ENCODE measurements around the gene RAX2.
"Not testable (repeated sequence)": the region's sequence is repeated elsewhere in the genome, so short reads cannot be mapped to it uniquely, and the experiment has no call there.

RAX2 gene

DNA sequence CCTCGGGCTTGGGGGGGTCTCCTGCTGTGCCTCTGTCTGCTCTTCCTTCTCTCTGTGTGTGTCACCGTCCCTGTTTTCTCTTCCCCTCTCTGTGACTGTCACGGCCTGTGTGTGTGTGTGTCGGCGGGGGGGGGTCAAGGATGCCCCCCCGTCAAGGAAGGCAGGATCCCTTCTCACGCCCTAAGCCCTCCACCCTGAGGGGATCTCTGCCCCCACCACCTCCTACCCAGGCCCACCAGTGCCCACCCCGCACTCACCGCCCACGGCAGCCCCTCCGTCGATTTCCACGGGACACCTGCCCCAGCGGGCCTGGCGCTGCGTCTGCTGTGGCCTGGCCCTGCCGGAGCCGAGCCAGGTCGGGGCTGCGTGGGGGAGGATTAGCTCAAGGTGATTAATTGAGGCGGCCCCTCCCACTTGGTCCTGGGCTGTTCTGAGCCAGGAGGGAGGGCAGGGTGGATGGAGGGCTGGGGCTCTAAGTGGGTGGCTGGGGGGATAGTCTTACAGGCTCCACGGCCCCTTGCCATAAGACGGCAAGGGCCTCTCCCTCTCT is at the start of gene RAX2:
Gene RAX2, minus strand, starts transcription at position 323 of the 550 bp plus-strand sequence. CDS start 486 bp downstream, outside the sequence.
- no peak for DNase-seq

DNA sequence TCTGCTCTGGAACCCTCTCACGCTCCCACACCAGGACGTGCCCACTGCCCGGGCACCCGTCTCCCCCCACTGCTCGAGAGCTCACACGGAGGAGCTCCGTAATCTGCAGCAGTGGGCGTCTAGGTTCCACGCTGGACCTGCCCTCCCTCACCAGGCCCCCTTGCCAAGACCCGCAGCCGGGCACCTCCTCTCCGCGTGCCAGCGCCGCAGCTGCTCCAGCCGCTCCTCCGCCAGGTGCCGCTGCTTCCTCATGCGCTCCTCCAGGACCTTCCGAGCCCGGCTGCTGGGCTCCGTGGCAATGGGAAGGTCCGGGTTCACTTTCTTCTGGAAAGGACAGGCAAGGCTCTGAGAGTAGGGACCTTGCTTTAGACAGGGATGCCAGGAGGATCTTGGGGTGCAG is 49.1 kb upstream of the RAX2 start:
- no peak for DNase-seq

DNA sequence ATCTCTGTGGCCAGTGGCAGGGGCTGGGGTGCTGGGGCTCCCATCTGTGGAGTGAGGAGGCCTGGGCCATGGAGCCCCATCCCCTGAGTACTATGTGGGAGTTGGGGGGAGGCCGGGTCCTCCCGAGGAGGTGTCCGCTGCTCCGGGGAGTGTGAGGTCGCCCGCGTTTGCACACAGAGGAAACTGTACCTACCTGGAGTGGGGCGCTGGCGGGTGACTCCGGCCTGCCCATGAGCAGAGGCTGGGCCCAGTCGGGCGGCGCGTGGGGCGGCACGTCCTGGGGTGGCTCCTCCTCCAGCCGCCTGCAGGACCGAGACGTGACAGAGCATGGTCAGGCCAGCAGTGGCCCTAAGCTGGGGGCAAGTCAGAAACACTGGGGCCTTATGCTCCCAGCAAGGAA is 48.0 kb upstream of the RAX2 start:
- no peak for DNase-seq

DNA sequence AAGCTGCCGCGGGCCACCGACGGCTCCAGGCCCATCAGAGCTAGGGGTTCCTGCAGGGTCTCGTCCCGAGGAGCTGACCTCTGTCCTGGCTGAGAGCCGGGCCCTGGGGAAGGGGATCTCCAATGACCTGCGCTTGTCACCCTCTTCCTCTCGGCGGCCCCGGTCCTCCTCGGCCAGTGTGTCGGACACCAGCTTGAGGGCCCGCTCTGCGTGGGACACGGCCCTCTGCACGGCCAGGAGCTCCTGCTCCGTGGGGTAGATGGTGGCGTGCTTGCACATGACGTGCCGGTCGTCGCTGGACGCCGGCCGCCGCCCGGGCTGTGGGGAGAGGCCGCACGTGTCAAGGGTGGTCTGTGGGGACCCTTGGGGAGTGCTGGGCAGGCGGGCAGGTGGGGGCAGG is 46.9 kb upstream of the RAX2 start:
- DNase-seq = no peak

GRCh38 chr19:3818466-3818865 is 46.4 kb upstream of the RAX2 start:
- DNase-seq = peak; percentile 62 to 66

DNA sequence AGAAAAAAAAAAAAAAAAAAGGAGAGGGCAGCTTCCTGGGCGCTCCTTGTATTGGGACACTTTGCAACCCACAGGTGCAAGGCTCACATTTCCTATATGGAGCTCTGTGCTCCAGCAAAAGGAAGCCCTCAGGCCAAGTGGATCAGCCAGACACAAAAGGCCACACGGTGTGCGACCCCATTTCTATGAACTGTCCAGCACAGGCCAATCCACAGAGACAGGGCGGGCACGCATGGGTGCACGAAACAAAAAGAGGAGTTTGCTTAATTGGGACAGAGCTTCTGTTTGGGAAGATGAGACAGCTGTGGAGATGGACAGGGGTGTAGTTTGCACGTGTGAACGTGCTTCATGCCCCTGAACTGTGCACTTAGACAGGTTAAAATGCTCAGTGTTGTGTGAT is 45.7 kb upstream of the RAX2 start:
- no peak for DNase-seq

DNA sequence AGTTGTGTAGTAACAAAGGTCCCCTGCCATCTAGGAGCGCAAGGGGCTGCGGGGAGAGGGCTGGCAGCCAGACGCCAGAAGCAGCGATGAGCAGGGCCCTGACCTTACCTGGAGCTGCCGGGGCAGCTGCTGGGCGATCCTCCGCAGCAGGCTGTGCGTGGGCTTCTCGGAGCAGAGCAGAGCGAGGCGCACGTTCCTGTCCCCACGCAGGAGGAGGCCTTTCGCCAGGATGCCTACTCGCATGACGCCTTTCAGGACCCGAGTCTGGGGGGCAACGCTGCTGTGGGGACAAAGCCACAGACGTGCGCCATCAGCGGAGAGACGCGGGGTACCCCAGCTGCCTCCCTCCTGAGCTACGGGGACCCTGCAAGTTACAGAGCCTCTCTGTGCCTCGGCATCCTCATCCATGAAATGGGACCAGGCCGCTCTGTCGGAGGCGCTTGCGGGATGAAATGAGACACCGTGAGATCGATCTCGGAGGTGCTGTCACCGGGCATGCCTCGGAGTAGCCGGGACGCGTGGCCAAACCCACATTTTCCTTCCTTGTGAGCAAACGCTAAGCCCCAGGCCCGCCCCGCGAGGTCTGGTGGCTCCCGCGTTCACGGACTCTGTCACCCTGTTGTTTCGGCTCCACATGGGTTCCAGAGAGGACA is 44.7 kb upstream of the RAX2 start:
- no peak for DNase-seq

DNA sequence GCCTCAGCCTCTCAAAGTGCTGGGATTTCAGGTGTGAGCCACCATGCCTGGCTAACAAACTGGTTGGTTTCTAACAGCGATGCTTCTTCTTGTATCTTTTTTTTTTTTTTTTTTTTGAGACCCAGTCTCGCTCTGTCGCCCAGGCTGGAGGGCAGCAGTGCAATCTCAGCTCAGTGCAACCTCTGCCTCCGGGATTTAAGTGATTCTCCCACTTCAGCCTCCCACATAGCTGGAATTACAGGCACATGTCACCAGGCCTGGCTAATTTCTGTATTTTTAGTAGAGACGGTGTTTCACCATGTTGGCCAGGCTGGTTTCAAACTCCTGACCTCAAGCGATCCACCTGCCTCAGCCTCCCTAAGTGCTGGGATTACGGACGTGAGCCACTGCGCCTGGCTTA is 44.1 kb upstream of the RAX2 start:
- not testable (repeated sequence) for DNase-seq

DNA sequence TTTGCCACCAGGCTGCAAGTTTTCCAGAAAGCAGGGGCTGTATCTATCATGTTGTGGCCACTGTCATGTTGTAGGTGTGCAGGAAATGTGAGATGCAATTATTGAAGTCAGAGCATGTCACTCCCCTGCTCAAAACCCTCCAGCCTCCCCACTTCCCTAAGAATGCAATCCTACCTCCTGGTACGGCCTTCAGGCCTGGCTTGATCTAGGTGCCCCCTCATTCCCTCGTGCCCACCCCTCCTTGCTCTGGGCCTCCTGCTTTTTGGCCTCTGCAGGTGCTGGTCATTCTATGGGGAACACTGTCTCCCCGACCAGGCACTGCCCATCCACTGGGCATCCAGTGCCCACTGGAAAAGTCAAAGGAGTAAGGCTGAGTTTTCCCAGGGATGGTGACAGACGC is 42.6 kb upstream of the RAX2 start:
- no peak for DNase-seq

GRCh38 chr19:3813473-3814392 is 41.7 kb upstream of the RAX2 start:
- peak; percentile 37 to 43 for DNase-seq

GRCh38 chr19:3810708-3811355 is 38.8 kb upstream of the RAX2 start:
- DNase-seq = no peak

DNA sequence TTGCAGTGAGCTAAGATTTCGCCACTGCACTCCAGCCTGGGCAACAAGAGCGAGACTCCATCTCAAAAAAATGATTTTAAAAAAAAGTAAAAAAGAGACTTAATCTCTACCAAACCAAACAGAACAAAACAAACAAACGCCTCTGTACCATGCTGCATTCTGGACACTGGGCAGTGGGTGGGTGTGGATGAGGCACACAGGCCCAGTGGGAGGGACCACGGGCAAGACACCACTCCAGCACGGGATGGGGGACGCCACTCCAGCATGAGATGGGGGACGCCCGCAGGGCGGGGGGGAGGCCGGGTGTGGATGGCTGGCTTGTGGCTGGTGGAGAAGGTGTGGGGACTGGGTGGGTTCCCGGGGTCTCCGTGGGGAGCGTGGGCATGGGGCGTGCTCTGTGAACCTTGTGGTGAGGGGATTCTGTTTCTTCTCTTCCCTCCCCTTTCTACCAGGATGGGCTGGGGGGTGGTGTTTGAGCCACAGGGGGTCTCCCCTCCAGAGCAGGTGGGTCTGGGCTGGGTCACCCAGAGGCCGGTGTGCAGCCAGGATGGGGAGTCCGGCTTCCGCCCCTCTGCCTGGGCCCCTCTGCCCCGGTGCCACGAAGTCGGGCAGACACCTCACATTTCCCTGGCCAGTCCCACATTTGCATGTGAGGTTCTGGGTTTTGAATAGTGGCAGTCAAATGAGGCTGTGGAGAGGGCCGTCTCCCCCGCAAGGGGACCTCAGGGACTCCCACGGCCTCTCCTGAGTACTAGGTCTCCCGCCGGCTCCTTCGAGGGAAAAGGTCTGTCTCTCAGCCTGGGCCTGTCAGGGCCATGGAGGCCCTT is 38.1 kb upstream of the RAX2 start:
- DNase-seq = no peak

GRCh38 chr19:3808420-3809143 is 36.6 kb upstream of the RAX2 start:
- no peak for DNase-seq

DNA sequence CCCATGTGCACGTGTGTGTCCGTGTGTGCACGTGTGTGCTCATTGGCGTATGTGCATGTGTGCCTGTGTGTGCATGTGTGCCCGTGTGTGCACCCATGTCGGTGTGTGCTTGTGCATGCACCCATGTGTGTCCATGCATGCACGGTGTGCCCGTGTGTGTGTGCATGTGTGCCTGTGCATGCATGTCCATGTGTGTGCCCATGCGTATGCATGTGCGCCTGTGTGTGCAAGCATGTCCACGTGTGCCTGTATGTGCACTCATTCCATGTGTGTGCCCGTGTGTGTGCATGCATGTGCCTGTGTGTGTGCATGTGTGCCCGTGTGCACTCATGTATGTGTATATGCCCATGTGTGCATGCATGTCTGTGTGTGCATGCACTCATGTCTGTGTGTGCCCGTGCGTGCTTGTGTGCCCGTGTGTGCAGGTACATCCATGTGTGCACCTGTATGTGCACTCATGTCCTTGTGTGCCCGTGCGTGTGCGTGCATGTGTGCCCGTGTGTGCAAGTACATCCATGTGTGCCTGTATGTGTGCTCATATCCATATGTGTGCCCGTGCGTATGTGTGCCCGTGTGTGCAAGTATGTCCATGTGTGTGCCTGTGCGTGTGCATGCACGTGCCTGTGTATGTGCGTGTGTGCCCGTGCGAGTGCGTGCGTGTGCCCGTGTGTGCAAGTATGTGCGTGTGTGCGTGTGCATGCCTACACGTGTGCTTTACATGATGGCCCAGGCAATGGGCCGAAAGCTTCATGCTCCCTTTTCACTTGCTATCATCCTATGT is 35.7 kb upstream of the RAX2 start:
- DNase-seq = no peak

GRCh38 chr19:3807131-3807480 is 35.1 kb upstream of the RAX2 start:
- no peak for DNase-seq

DNA sequence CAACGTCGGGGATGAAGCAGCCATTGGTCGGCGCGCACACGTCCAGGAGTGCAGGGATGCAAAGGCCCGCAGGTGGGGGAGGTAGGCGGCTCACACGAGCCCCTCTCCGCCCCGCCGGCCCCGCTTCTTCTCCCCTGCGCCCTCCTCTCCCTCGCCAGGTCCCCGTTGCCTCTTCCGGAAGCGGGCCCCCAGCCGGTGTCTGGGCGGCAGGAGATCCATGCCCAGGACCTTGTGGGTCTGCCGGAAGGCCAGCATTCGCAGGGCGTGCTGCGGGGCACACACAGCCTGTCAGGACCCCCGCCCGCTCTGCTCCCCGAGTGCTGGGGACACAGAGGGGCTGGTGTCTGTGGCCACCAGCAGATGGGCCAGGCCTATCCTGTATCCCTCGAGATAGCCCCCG is 33.8 kb upstream of the RAX2 start:
- DNase-seq = no peak

DNA sequence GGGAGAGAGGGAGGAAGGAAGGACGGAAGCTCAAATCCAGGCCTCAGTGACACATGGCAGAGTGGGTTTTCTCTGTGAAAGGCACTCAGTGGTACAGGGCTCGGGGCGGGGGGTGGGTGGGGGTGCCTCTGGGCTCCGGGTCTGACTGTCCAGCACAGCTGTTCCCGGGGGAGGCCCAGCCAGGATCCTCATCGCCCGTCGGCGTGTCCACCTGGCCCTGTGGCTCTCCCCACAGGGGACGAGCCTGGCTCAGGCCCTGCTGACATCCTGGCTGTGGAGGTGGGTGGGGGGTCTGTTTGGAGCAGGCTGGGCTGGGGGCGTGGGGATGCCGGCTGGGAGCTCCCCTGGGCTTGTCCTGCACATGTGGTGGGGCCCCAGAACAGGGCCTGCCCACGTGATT is 32.4 kb upstream of the RAX2 start:
- no peak for DNase-seq

GRCh38 chr19:3803986-3804385 is 32.0 kb upstream of the RAX2 start:
- DNase-seq = no peak

DNA sequence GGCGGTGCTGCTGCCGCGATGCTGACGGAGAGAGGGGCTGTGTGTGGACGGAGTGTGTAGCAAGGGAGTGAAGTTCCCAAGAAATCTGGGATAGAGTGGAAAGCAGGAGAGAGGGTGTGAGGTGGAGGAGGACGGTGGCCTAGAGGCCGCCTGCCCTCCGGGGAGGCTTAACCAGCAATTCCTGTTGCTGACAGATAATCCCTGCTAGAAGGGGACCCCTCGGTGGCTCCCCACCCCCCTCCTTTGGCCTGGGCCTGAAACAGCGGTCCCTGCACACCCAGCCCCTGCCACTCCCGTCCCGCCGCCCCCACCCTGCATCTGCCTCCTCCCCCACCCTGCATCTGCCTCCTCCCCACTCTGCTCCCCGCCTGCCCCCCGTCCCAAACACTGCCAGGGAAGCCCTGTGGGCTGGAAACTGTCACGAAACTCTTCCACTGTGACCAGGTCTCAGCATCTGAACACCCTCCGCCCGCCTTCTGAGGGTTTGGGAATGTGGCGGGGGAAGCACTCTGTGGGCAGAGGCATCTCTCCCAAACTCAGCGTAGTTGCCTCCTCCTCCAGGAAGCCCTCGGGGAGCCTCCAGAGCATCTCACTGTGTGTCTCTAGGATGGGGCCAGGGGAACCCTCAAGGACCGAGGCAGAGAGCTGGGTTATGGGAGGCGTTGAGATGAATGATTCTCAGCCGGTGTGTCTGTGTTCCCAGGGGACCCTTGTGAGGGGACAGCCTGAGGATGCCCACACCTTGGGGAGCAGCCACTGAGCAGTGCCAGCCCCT is 31.3 kb upstream of the RAX2 start:
- no peak for DNase-seq

DNA sequence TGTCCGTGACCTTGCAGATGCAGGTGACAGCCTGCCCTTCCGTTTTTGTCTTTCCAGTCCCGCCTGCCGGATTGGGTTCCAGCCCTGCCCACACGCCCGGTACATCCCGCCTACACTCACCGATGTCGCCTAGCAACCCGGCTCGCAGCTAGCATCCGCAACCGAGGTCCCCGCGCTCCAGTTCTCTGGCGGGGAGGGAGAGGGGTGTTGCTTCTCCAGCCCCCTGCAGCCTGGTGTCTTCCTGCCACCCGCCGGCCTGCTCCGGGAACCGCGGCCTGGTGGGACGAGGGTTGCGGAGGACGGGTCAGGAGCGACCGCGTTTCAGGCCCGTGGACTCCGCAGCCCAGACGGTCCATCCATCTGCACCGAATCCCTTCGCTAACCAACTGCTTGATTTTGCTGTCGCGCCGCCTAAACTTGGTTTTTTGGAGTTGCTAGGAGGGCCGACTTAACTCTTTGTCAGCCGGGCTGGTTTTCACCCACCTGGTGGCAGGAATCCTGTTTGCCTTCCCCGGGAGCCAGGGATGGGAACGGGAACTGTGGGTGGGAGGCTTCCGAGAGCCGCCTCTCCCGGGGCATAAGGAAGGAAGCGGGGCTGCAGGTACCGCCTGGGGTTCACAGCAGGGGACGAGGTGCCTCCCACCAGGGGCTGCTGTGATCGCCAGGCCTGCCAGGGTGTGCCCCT is 29.5 kb upstream of the RAX2 start:
- DNase-seq = peak; percentile 59 to 75

Data from activated T-cell treated with anti-CD3 and anti-CD28 coated beads, Interleukin-2, amount 50 U/mL, for 48 hours (primary cell).